HG03108 (cell line): ENCODE results near the gene PPP2R2B.

Experiments used
- ATAC-seq: cut with Tn5 transposase; IDR thresholded peaks from one replicate; pipeline ENCODE4 v1.9.1; 2021; ENCODE audit warnings: moderate library complexity; ENCODE audit not compliant: unreplicated experiment

PPP2R2B gene

DNA sequence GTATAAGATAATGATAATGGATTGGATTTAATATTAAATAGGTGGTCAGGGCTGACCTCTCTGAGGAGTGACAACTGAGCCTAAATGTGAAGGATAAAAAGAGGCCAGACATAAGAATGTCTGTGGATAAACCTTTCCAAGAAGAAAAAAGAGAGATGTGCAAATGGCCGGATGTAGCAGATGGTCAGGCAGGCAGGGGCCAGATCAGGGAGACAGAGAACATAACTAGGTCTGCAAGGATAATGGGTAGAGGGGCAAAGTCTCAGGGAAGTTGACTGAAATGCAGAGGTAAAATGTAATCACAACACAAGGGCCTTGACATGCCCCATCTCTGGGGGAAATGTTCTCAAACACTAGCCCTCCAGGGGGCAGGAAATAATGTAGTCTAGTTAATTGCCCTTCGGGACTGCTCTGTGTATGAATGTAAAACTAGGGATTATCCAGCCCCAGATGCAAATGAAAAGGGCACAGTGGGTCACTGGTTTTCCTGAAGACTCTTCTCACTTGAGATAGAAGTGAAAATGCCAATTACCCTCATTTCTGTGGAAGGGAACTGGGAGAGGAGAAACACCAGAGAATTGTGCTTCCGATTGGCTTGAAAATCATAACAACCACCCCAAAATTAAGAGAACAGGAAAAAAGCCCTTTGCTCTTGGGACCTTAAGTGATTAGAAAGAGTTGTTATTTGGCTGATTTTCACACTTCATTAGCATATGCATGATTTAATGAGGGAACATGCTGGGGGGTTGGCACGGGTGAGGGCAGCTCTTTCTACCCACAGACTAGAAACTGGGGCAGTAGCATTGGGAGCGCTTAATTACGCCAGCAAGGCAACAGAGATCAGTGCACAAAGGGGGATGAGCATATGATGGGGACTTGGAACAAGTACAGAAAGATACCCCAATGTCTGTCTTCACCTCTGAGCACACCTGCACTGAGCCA lies 88.6 kb downstream of the PPP2R2B start:
- ATAC-seq: no peak

DNA sequence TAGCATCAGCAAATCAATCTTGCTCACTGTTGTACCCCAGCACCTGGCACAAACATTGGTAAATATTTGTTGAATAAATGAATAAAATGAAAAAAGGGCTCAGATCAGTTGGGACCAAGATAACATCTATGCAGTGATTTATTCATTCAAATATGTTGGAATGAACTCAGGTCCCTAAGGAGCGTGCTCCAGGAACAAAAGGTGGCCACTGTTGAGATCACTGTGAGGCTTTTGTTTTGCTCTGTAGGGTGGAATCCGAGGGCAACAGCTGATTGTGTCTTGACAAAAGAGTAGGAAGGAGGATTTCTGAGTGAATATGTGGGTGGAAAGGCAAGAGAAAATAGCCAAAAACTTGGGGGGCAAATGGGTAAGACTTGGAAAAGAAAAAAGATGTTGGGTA lies 89.7 kb downstream of the PPP2R2B start:
- ATAC-seq: no peak

GRCh38 chr5:146785065-146785464 lies 93.5 kb downstream of the PPP2R2B start:
- no peak for ATAC-seq

- no peak for ATAC-seq
Measured at GRCh38 chr5:146781157-146781556, 97.4 kb downstream of the PPP2R2B start.

DNA sequence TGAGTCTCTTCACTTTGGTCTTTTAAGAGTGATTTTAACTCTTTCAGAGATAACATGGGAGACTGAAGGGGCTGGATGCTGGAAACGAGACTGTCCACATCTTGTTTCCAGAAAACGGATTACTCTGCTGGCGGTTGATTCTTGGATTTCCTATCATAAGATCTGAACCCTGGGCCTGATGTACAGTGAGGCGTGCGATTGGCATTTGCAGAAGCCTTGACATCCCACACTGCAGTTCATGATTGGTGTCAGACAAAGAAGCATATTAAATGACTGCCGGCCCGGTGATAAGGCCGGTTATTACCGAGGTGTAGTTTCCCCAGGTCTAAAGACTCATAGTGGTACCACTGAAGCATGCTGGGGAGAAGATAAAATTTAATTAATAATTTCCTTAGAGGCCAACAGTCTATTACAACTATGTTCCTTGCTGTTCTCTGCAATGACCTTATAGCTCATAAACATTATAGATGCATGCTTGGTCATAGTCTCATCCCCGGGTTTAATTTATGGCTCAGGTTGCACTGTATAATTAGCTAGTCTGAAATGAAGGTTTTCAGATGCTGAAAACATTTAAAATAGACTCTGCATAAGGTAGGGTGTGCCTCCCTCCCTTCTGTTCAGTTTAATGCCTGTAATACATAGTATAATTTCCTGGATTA lies 99.2 kb downstream of the PPP2R2B start:
- no peak for ATAC-seq

DNA sequence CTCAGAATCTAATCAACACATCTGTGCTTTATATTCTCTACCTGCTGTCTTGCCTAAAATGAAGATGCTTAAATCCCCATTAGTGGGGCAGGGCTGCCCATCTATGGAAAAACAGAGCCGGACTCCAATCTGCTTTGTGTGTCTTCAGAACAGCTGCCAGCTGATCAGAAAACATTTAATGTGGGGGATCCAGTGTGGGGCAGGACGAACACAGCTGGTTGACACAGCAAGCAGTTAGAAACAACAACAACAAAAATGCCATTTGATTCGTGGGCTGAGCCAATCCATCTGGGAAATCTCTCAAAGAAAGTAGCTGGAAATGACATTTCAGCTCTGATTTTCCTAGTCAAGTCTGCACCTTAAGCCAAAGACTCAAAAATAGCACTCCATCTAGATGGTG lies 99.8 kb downstream of the PPP2R2B start:
- no peak for ATAC-seq

DNA sequence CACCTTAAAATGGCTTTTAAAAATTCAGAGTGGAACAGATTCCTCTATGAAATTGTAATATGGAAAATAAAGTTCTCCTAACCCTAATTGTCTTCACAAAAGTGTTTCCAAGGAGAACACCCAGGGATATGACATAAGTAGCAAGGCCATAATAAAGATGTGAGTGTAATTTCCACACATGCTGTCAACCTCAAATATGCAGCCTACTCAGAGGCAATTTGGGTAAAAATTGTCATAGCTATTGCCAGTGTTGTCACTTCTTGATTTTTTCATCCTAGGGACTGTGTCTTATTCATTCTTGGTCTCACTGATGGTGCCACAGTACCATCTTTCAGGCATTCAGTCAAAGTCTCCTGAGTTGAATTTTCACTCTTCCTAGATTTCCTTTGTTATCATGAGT lies 100.3 kb downstream of the PPP2R2B start:
- ATAC-seq: no peak

DNA sequence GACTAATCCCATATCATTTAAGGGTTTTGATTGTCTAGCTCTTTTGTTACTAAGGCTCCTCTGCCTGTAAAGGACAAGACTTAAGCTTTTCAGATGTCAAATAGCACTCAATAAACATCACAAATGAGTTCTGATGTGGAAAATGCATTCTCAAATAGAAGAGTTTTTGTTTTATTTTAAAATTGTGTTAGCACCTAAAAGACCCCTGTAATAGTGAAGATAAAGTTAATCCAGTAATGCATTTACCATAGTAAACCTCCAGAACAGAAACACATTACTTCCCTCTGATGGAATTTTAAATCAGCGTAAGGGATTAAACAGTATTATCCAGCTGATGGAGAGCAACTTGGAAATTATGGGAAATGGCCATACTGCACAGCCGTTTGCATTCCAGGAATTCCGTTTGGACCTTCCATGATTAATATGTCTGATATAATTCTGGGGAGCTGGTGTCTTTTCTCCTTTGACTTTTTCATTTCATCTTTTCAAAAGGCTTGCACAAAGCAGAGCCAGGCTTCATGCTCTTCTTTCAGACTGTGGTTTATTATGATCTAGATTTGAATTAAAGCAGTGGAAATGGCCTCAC lies 105.6 kb downstream of the PPP2R2B start:
- no peak for ATAC-seq

DNA sequence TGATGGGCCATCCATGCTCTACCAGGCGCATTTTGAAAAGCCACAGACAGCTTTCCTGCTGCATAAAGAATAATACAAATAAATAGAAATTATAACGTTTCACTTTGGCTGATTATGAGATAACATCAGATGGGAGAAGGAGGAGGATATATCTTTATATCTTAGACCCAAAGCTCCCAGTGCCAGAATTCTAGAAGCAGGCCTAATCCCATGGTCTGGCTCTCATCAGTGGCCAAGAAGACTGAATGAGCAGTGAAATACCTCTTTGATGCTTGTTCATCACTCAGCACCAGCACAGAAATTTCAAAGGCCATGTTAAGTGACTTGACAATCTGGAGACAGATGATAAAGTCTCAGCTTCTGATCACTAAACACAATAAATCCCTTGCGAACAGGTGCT lies 107.6 kb downstream of the PPP2R2B start:
- no peak for ATAC-seq

- ATAC-seq: no peak
Measured at GRCh38 chr5:146770546-146770945, 108.0 kb downstream of the PPP2R2B start.

- ATAC-seq: no peak
Measured at GRCh38 chr5:146767534-146767933, 111.0 kb downstream of the PPP2R2B start.

- ATAC-seq: no peak
Measured at GRCh38 chr5:146766013-146766412, 112.5 kb downstream of the PPP2R2B start.

DNA sequence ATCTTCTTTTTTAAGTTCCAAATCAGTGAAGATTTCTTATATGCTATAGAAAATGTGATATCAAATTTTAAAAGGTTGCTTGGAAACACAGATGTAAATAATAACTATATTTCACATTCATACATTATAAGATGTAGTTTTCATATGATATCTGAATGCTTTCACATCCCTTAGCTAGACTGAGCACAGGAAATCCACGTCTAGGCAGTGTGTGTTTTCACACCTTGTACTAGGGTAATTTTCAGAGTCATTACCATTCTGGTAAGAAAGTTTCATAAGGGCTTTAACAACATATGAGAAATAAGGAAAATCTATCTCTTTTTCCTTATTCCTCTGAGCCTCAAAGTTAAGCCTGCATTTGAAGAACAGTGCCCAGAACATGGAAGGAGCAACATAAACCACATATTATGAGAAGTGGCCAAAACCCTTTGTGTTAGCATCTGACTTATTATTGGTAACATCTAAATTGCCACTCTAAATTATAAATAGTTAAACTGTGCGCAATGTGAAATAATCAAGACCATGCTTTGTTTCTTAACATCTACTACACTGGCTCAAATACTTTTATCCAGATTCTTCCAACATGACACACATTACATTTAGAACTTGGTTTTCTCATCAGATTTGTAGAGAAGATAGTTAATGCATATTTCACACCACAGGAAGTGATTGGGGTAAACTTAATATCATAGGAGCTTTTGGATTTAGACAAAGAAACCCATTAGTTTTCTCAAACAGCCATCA lies 113.3 kb downstream of the PPP2R2B start:
- ATAC-seq: no peak

DNA sequence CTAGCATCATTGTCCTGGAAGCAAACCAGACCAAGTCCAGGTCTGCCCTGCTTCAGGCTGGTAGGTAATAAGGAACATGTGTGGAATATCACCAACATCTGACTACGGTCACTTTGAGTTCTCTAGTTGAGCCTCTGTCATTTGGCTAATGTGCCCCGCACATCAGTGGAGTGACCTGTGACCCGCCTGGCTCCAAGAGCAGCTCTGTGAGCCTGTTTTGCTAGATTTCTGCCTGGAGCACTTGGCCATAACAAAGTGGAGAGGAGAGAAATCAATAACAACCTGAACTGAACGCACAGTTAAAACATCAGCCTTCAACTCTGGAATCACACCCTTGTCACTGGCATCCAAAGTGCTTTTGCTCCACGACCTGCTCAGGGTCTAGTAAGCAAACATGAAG lies 115.7 kb downstream of the PPP2R2B start:
- no peak for ATAC-seq

- no peak for ATAC-seq
Measured at GRCh38 chr5:146761811-146762210, 116.7 kb downstream of the PPP2R2B start.

- ATAC-seq: no peak
Measured at GRCh38 chr5:146758938-146759337, 119.6 kb downstream of the PPP2R2B start.

GRCh38 chr5:146758076-146758475 lies 120.5 kb downstream of the PPP2R2B start:
- no peak for ATAC-seq

- no peak for ATAC-seq
Measured at GRCh38 chr5:146756546-146756945, 122.0 kb downstream of the PPP2R2B start.

DNA sequence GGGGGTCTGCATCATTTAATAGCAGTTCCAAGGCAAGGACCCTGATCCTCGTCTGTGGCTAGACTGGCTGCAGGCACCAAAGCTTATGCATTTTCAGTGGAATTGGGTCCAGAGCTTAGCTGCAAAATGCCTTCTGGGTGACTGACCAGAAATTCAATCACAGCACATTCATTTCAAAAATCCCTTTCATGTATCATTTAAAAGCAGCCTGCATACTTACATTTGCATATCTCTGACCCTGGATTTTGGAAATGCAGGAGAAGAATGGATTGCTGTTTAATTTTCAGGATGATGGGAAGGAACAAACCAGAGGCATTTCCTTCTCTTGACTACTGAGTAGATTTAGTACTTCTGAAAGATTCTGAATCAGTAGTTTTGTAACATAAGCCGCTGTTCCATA lies 122.8 kb downstream of the PPP2R2B start:
- ATAC-seq: no peak

GRCh38 chr5:146754621-146755020 lies 123.9 kb downstream of the PPP2R2B start:
- no peak for ATAC-seq

DNA sequence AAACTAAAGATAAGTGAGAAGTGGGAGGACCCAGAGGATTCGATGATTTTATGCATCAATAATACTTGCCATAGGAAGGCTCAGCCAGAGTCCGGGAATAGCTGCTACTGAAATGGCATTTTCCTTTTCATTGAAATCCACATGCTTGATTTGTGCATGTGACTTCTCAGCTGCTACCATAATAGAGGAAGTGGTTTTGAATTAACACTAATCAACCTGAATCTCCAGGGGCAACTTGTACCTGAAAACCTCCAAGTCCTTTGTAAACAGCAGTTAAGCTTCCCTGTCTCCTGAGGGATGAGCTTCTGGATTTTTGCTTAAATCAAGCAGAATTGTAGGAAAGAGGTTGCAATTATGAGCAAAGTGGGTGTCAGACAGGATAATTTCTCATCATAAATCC lies 124.9 kb downstream of the PPP2R2B start:
- ATAC-seq: no peak
